ENCODE measurements around the gene PHYHD1.

- TF ChIP-seq RAD51 (IDR thresholded peaks at IDR 0.05), result no peak
- TF ChIP-seq NFYB (IDR thresholded peaks at IDR 0.05; ENCODE audit: insufficient read depth, low read depth, low read length), result no peak
- TF ChIP-seq BCLAF1 (IDR thresholded peaks at IDR 0.05), result no peak
- TF ChIP-seq HDAC6 (IDR thresholded peaks at IDR 0.05; ENCODE audit: unreplicated experiment), result no peak
- TF ChIP-seq GABPA (IDR thresholded peaks at IDR 0.05; ENCODE audit: low read depth), result no peak
- TF ChIP-seq SMAD1 (IDR thresholded peaks at IDR 0.05; ENCODE audit: low read depth, partially characterized antibody), result no peak
- no peak for TF ChIP-seq EP300 (IDR thresholded peaks at IDR 0.05; ENCODE audit: borderline replicate concordance in 1 of 2, control insufficient read depth in 1 of 2, low read depth in 2 of 2, low read length in 2 of 2)
- TF ChIP-seq EZH2 (IDR thresholded peaks at IDR 0.05; ENCODE audit: borderline replicate concordance, control insufficient read depth, low read depth, low read length), result no peak
Measured at GRCh38 chr9:128987805-128988204, 67.0 kb downstream of the PHYHD1 start.
